Measurements from ENCODE around the gene TRIM15. TPM values are rescaled to one million over a fixed set of nuclear protein-coding genes. Genes with fewer than 3 reads are reported as not detected.

Gene TRIM15
- polyA plus RNA-seq, 1 donor (not counting 4 experiments of a cell fraction or from before 2014, with no cell fraction given), result not detected

GRCh38 chr6:30152016-30152673 lies 11.2 kb upstream of the TRIM15 start:
- H4K20me1 ChIP-seq (ENCODE audit: control insufficient read depth, extremely low read depth, insufficient read depth, low read length), result no peaks in the 10 kb centered on the region
- H3K4me3 ChIP-seq (ENCODE audit: control insufficient read depth in 2 of 3, extremely low read depth in 1 of 3, insufficient read depth in 2 of 3, low read depth in 1 of 3, low read length in 3 of 3), result no peak overlapping the region
- TF ChIP-seq EZH2 (IDR thresholded peaks at IDR 0.05; ENCODE audit: low read length) (no peak), CTCF (optimal IDR thresholded peaks at IDR 0.05 in 1 of 3, IDR thresholded peaks at IDR 0.05 in 1 of 3, conservative IDR thresholded peaks at IDR 0.05 in 1 of 3; ENCODE audit: extremely low read depth in 1 of 3, insufficient read depth in 2 of 3, low read length in 3 of 3) (no peak)
- H3K27ac ChIP-seq (ENCODE audit: control insufficient read depth, insufficient read depth, low read length), result no peak overlapping the region
- no peaks in the 10 kb centered on the region for H3K9me1 ChIP-seq (ENCODE audit: control insufficient read depth, extremely low read depth, insufficient read depth, low read length)
- no peak overlapping the region for H2AFZ ChIP-seq (ENCODE audit: control insufficient read depth, low read length)
- peaks cover 9% of the 10 kb centered on the region for H3K27me3 ChIP-seq (ENCODE audit: control insufficient read depth, extremely low read depth, insufficient read depth, low read length)
- peaks cover 26% of the 10 kb centered on the region for H3K4me1 ChIP-seq (ENCODE audit: control insufficient read depth, extremely low read depth, insufficient read depth, low read length)
- DNase-seq (ENCODE audit: low read depth, low spot score), result no peak
- dilution Hi-C loops (cut with MboI; ENCODE audit: extremely low pct_ligation_motif_present, low sequenced_read_pairs), result no loop called here
- H3K9me3 ChIP-seq (ENCODE audit: control insufficient read depth, low read depth, low read length), result no peaks in the 10 kb centered on the region
- H3K36me3 ChIP-seq (ENCODE audit: control insufficient read depth in 2 of 2, extremely low read depth in 1 of 2, insufficient read depth in 2 of 2, low read length in 2 of 2), result no peaks in the 10 kb centered on the region
- H3K4me2 ChIP-seq (ENCODE audit: control insufficient read depth, extremely low read depth, insufficient read depth, low read depth, low read length), result no peak overlapping the region
- no peak for FAIRE-seq
- no peaks in the 10 kb centered on the region for H3K79me2 ChIP-seq (ENCODE audit: control insufficient read depth, insufficient read depth, low read length)
- no peak overlapping the region for H3K9ac ChIP-seq (ENCODE audit: control insufficient read depth, extremely low read depth, insufficient read depth, low read length)

- H3K27me3 ChIP-seq (ENCODE audit: control insufficient read depth, extremely low read depth, insufficient read depth, low read length), result peaks cover 9% of the 10 kb centered on the region
- H3K9ac ChIP-seq (ENCODE audit: control insufficient read depth, extremely low read depth, insufficient read depth, low read length), result no peak overlapping the region
- FAIRE-seq (no peak), DNase-seq (ENCODE audit: low read depth, low spot score) (no peak)
- H3K4me2 ChIP-seq (ENCODE audit: control insufficient read depth, extremely low read depth, insufficient read depth, low read depth, low read length), result no peak overlapping the region
- TF ChIP-seq EZH2 (IDR thresholded peaks at IDR 0.05; ENCODE audit: low read length) (no peak), CTCF (optimal IDR thresholded peaks at IDR 0.05 in 1 of 3, IDR thresholded peaks at IDR 0.05 in 1 of 3, conservative IDR thresholded peaks at IDR 0.05 in 1 of 3; ENCODE audit: extremely low read depth in 1 of 3, insufficient read depth in 2 of 3, low read length in 3 of 3) (no peak)
- dilution Hi-C loops (cut with MboI; ENCODE audit: extremely low pct_ligation_motif_present, low sequenced_read_pairs), result no loop called here
- no peak overlapping the region for H3K27ac ChIP-seq (ENCODE audit: control insufficient read depth, insufficient read depth, low read length)
- H3K79me2 ChIP-seq (ENCODE audit: control insufficient read depth, insufficient read depth, low read length), result no peaks in the 10 kb centered on the region
- no peaks in the 10 kb centered on the region for H3K9me1 ChIP-seq (ENCODE audit: control insufficient read depth, extremely low read depth, insufficient read depth, low read length)
- no peaks in the 10 kb centered on the region for H4K20me1 ChIP-seq (ENCODE audit: control insufficient read depth, extremely low read depth, insufficient read depth, low read length)
- H2AFZ ChIP-seq (ENCODE audit: control insufficient read depth, low read length), result no peak overlapping the region
- peaks cover 26% of the 10 kb centered on the region for H3K4me1 ChIP-seq (ENCODE audit: control insufficient read depth, extremely low read depth, insufficient read depth, low read length)
- H3K9me3 ChIP-seq (ENCODE audit: control insufficient read depth, low read depth, low read length), result no peaks in the 10 kb centered on the region
- H3K36me3 ChIP-seq (ENCODE audit: control insufficient read depth in 2 of 2, extremely low read depth in 1 of 2, insufficient read depth in 2 of 2, low read length in 2 of 2), result no peaks in the 10 kb centered on the region
- H3K4me3 ChIP-seq (ENCODE audit: control insufficient read depth in 2 of 3, extremely low read depth in 1 of 3, insufficient read depth in 2 of 3, low read depth in 1 of 3, low read length in 3 of 3), result no peak overlapping the region
Measured at GRCh38 chr6:30152910-30153610, 10.3 kb upstream of the TRIM15 start.
